C1 segment of cervical spinal cord (tissue), 14 donors: Measurements from ENCODE around the gene ST6GALNAC1.

Experiments
- DNase-seq, 14 donors: peaks; one replicate each; lab custom pipeline; 2025; lab: John Stamatoyannopoulos, UW

The ST6GALNAC1 gene

GRCh38 chr17:76643553-76644148 lies at the start of gene ST6GALNAC1:
ST6GALNAC1 (minus strand) TSS chr17:76643757; CDS start chr17:76643638, 119 bp downstream.
- DNase-seq = no peak

- no peak for DNase-seq
Observed at GRCh38 chr17:76691379-76692191, 48.0 kb upstream of the ST6GALNAC1 start.

- no peak for DNase-seq
Observed at GRCh38 chr17:76690596-76691280, 47.2 kb upstream of the ST6GALNAC1 start.

GRCh38 chr17:76689859-76690258 lies 46.3 kb upstream of the ST6GALNAC1 start:
- DNase-seq = no peak

GRCh38 chr17:76688165-76688622 lies 44.6 kb upstream of the ST6GALNAC1 start:
- DNase-seq = peak in 3 of 14 donors; percentile 30 to 65 (median 31)

- DNase-seq = peak in 7 of 14 donors; percentile 15 to 45 (median 27)
Observed at GRCh38 chr17:76687298-76688164, 44.0 kb upstream of the ST6GALNAC1 start.

GRCh38 chr17:76686538-76687297 lies 43.2 kb upstream of the ST6GALNAC1 start:
- no peak for DNase-seq

GRCh38 chr17:76685846-76686245 lies 42.3 kb upstream of the ST6GALNAC1 start:
- no peak for DNase-seq

- no peak for DNase-seq
Observed at GRCh38 chr17:76685366-76685765, 41.8 kb upstream of the ST6GALNAC1 start.

GRCh38 chr17:76684756-76685155 lies 41.2 kb upstream of the ST6GALNAC1 start:
- DNase-seq = peak in 1 of 14 donors; percentile 12

- peak in 1 of 14 donors; percentile 30 for DNase-seq
Observed at GRCh38 chr17:76683921-76684745, 40.6 kb upstream of the ST6GALNAC1 start.

GRCh38 chr17:76683011-76683755 lies 39.6 kb upstream of the ST6GALNAC1 start:
- no peak for DNase-seq

- no peak for DNase-seq
Observed at GRCh38 chr17:76682296-76682695, 38.7 kb upstream of the ST6GALNAC1 start.

- DNase-seq = peak in 10 of 14 donors; percentile 17 to 62 (median 30)
Observed at GRCh38 chr17:76681222-76682137, 37.9 kb upstream of the ST6GALNAC1 start.

GRCh38 chr17:76679239-76679638 lies 35.7 kb upstream of the ST6GALNAC1 start:
- no peak for DNase-seq

- peak in 1 of 14 donors; percentile 62 for DNase-seq
Observed at GRCh38 chr17:76678330-76678729, 34.8 kb upstream of the ST6GALNAC1 start.

GRCh38 chr17:76677406-76677805 lies 33.8 kb upstream of the ST6GALNAC1 start:
- DNase-seq = no peak

- DNase-seq = no peak
Observed at GRCh38 chr17:76676629-76677028, 33.1 kb upstream of the ST6GALNAC1 start.
